OCI-LY7 (cell line): ENCODE data around the gene GRM4. TPM values are rescaled to one million over a fixed set of nuclear protein-coding genes. Genes with fewer than 3 reads are reported as not detected.

Experiments used
- BruUV-seq: library from RNA; stranded (reverse); fragments of 400-500 nt; replicated peaks from 2 replicates; lab custom pipeline; 2021; lab: Mats Ljungman, UMichigan
- CTCF ChIA-PET: fragments of 300-600 bp; sonication (Branson Sonifier 250); formaldehyde crosslinking; loops from one replicate; lab custom pipeline; 2022; ENCODE audit warnings: antibody characterized with exemption; ENCODE audit not compliant: unreplicated experiment; lab: Charles Lee
- POLR2A ChIA-PET: fragments of 300-600 bp; sonication (Branson Sonifier 250); formaldehyde crosslinking; loops from one replicate; lab custom pipeline; 2022; ENCODE audit warnings: antibody characterized with exemption; lab: Charles Lee
- DNase-seq: peaks from one replicate; pipeline ENCODE4 v3.0.0-alpha.2; 2015; ENCODE audit warnings: low spot score
- H2AFZ ChIP-seq: fragments of 200-600 bp; sonication (generic), shearing (Covaris generic); 2 replicates; pipeline ENCODE4 v1.6.1; 2014; ENCODE audit warnings: mild to moderate bottlenecking, antibody characterized with exemption, low read length, moderate library complexity
- H3K27ac ChIP-seq: fragments of 200-600 bp; sonication (generic); 2 replicates; pipeline ENCODE4 v1.5.1; 2014; ENCODE audit warnings: mixed run types, low read depth, mild to moderate bottlenecking, moderate library complexity, low read length, inconsistent platforms; ENCODE audit not compliant: poor library complexity, severe bottlenecking
- H3K36me3 ChIP-seq: fragments of 200-600 bp; sonication (generic); 2 replicates; pipeline ENCODE4 v1.6.1; 2014; ENCODE audit warnings: mild to moderate bottlenecking, antibody characterized with exemption, low read length, moderate library complexity, mixed read lengths; ENCODE audit not compliant: insufficient read depth
- H3K4me1 ChIP-seq: fragments of 200-600 bp; sonication (generic); 2 replicates; pipeline ENCODE4 v1.5.1; 2014; ENCODE audit warnings: mild to moderate bottlenecking, low read length; ENCODE audit not compliant: insufficient read depth, poor library complexity, severe bottlenecking
- H3K4me2 ChIP-seq: fragments of 200-600 bp; sonication (generic); 2 replicates; pipeline ENCODE4 v1.6.1; 2014; ENCODE audit warnings: mild to moderate bottlenecking, low read length
- H3K4me3 ChIP-seq: fragments of 200-600 bp; sonication (generic); 2 replicates; pipeline ENCODE4 v1.5.1; 2014; ENCODE audit warnings: mild to moderate bottlenecking, low read depth, low read length; ENCODE audit not compliant: poor library complexity, severe bottlenecking
- H3K79me2 ChIP-seq: fragments of 200-600 bp; sonication (generic); 2 replicates; pipeline ENCODE4 v1.6.1; 2016; ENCODE audit warnings: low read depth, mild to moderate bottlenecking, low read length, moderate library complexity, mixed read lengths; ENCODE audit not compliant: insufficient read depth
- H3K9me2 ChIP-seq: fragments of 200-600 bp; sonication (generic); 2 replicates; pipeline ENCODE4 v1.6.1; 2016; ENCODE audit warnings: mild to moderate bottlenecking, low read length, mixed read lengths; ENCODE audit not compliant: insufficient read depth
- H3K9me3 ChIP-seq: fragments of 200-600 bp; sonication (generic); 2 replicates; pipeline ENCODE4 v1.6.1; 2014; ENCODE audit warnings: mild to moderate bottlenecking, mixed run types, low read length, mixed read lengths
- H4K20me1 ChIP-seq: fragments of 200-600 bp; sonication (generic); 2 replicates; pipeline ENCODE4 v1.6.1; 2014; ENCODE audit warnings: mild to moderate bottlenecking, antibody characterized with exemption, low read length, moderate library complexity, mixed read lengths; ENCODE audit not compliant: insufficient read depth
- CTCF ChIP-seq: fragments of 200-600 bp; sonication (generic); conservative IDR thresholded peaks from 2 replicates; pipeline ENCODE4 v1.5.1; 2014; ENCODE audit warnings: mild to moderate bottlenecking, antibody characterized with exemption, low read length, moderate library complexity, mixed read lengths
- EZH2phosphoT487 ChIP-seq: fragments of 200-600 bp; sonication (generic); IDR thresholded peaks from 2 replicates; pipeline ENCODE4 v1.6.1; 2018; ENCODE audit warnings: low read depth, borderline replicate concordance, mild to moderate bottlenecking, mixed run types, antibody characterized with exemption, low read length, moderate library complexity, mixed read lengths
- intact Hi-C: fragments of 100-400 bp; cut with micrococcal nuclease; formaldehyde crosslinking; loops from one replicate; pipeline ENCODE4 v1.10.0; 2022; ENCODE audit not compliant: unreplicated experiment
- total RNA-seq, 2 experiments: library from RNA; depleted of rRNA in 1 of 2; stranded (reverse); fragments of >200 nt in 1 of 2; shearing (Covaris generic) in 1 of 2; gene quantifications; 2 replicates each; pipeline ENCODE4 v1.2.3, GENCODE V29; 2014 to 2022

The GRM4 gene
- total RNA-seq, 2 experiments from 2014 or later, result 0.73 to 1.3 TPM

- DNase-seq, result no peak
- Histone ChIP-seq H3K9me3 (no peaks in the 10 kb centered on the region), H3K27ac (no peak overlapping the region), H3K79me2 (no peaks in the 10 kb centered on the region), H3K4me2 (no peak overlapping the region), H2AFZ (no peak overlapping the region), H4K20me1 (no peaks in the 10 kb centered on the region), H3K4me3 (no peak overlapping the region), H3K4me1 (no peaks in the 10 kb centered on the region), H3K9me2 (no peaks in the 10 kb centered on the region), H3K36me3 (no peaks in the 10 kb centered on the region)
- BruUV-seq, result no TSS peak
- ChIA-PET CTCF (no interaction called here), POLR2A (interaction anchor here (0.5 kb wide), 1 partner anchor 122 kb away, joined by 3 read pairs; the partner anchor contains the start of gene HMGA1)
- intact Hi-C loops, result no loop called here
- TF ChIP-seq CTCF (no peak), EZH2phosphoT487 (no peak)
Observed at GRCh38 chr6:34114695-34115402, 31.0 kb downstream of the GRM4 start.

- TF ChIP-seq EZH2phosphoT487 (no peak), CTCF (no peak)
- H3K4me3 ChIP-seq, result no peak overlapping the region
- CTCF ChIA-PET, result no interaction called here
Observed at GRCh38 chr6:34113532-34113931, 32.4 kb downstream of the GRM4 start.

GRCh38 chr6:34112126-34112525, 33.8 kb downstream of the GRM4 start:
- CTCF ChIA-PET, result no interaction called here
- POLR2A ChIA-PET, result no interaction called here
- no peak overlapping the region for H3K27ac ChIP-seq
- no peaks in the 10 kb centered on the region for H3K36me3 ChIP-seq
- H3K9me3 ChIP-seq, result no peaks in the 10 kb centered on the region
- no peak for DNase-seq
- no peaks in the 10 kb centered on the region for H3K79me2 ChIP-seq
- intact Hi-C loops, result no loop called here
- TF ChIP-seq EZH2phosphoT487, result no peak
- no peaks in the 10 kb centered on the region for H3K4me1 ChIP-seq
- no TSS peak for BruUV-seq
- H4K20me1 ChIP-seq, result no peaks in the 10 kb centered on the region
- no peak overlapping the region for H2AFZ ChIP-seq
- no peaks in the 10 kb centered on the region for H3K9me2 ChIP-seq
- no peak overlapping the region for H3K4me2 ChIP-seq
- H3K4me3 ChIP-seq, result no peak overlapping the region

More at GRCh38 chr6:34113532-34113931, 32.4 kb downstream of the GRM4 start:
- BruUV-seq, result no TSS peak
- POLR2A ChIA-PET, result interaction anchor here (0.7 kb wide), 1 partner anchor 229 kb away, joined by 3 read pairs; no protein-coding TSS in a partner anchor
- no peaks in the 10 kb centered on the region for H3K4me1 ChIP-seq
- no peak overlapping the region for H3K27ac ChIP-seq
- intact Hi-C loops, result no loop called here
- no peaks in the 10 kb centered on the region for H3K36me3 ChIP-seq
- H3K9me2 ChIP-seq, result no peaks in the 10 kb centered on the region
- no peak overlapping the region for H2AFZ ChIP-seq
- H3K9me3 ChIP-seq, result no peaks in the 10 kb centered on the region
- H3K79me2 ChIP-seq, result no peaks in the 10 kb centered on the region
- DNase-seq, result no peak
- H4K20me1 ChIP-seq, result no peaks in the 10 kb centered on the region
- H3K4me2 ChIP-seq, result no peak overlapping the region
